Neuronal stem cell (in vitro differentiated cells): ENCODE measurements around the gene TRH.
A peak's percentile ranks its signal among the peaks of the same experiment; 100 is the strongest.

ENCODE experiments used
- DNase-seq: peaks from one replicate; pipeline ENCODE4 v3.0.0-alpha.2; 2013; ENCODE audit warnings: low spot score
- H2AFZ ChIP-seq: one replicate; pipeline ENCODE4 v1.6.1; 2013; ENCODE audit warnings: mild to moderate bottlenecking, low read length, inconsistent platforms
- H2AK5ac ChIP-seq: 2 replicates; pipeline ENCODE4 v1.6.1; 2013; ENCODE audit warnings: low read depth, mild to moderate bottlenecking, inconsistent platforms, low read length, moderate library complexity, mixed read lengths
- H2BK120ac ChIP-seq: 2 replicates; pipeline ENCODE4 v1.6.1; 2013; ENCODE audit warnings: low read depth, mild to moderate bottlenecking, inconsistent platforms, low read length, moderate library complexity, mixed read lengths
- H2BK12ac ChIP-seq: one replicate; pipeline ENCODE4 v1.6.1; 2013; ENCODE audit warnings: low read length, inconsistent platforms
- H2BK15ac ChIP-seq: 2 replicates; pipeline ENCODE4 v1.6.1; 2013; ENCODE audit warnings: mild to moderate bottlenecking, low read length, inconsistent platforms, mixed read lengths
- H2BK5ac ChIP-seq: one replicate; pipeline ENCODE4 v1.6.1; 2013; ENCODE audit warnings: inconsistent platforms, mild to moderate bottlenecking, low read length, moderate library complexity
- H3K14ac ChIP-seq: one replicate; pipeline ENCODE4 v1.6.1; 2013; ENCODE audit warnings: low read length, inconsistent platforms
- H3K18ac ChIP-seq: 2 replicates; pipeline ENCODE4 v1.6.1; 2013; ENCODE audit warnings: low read length, inconsistent platforms
- H3K23ac ChIP-seq: 2 replicates; pipeline ENCODE4 v1.6.1; 2013; ENCODE audit warnings: low read depth, mild to moderate bottlenecking, mixed read lengths, low read length, inconsistent platforms; ENCODE audit not compliant: poor library complexity
- H3K27ac ChIP-seq: replicated peaks from 3 replicates; pipeline ENCODE4 v1.5.1; 2013; ENCODE audit warnings: low read length, inconsistent platforms
- H3K27me3 ChIP-seq, 3 experiments: 2 replicates each; pipeline ENCODE4 v1.6.1; 2013; ENCODE audit warnings: low read length in 3 of 3, mild to moderate bottlenecking in 2 of 3, inconsistent platforms in 1 of 3, low read depth in 1 of 3, mixed read lengths in 1 of 3, moderate library complexity in 1 of 3; ENCODE audit not compliant: control insufficient read depth in 3 of 3, insufficient read depth in 3 of 3
- H3K36me3 ChIP-seq, 2 donors: replicated peaks in 1 of 2; 2 replicates each; pipeline ENCODE4 v1.6.1; 2013; ENCODE audit warnings: low read length in 2 of 2; ENCODE audit not compliant: control insufficient read depth in 2 of 2, insufficient read depth in 2 of 2
- H3K4ac ChIP-seq: 2 replicates; pipeline ENCODE4 v1.6.1; 2013; ENCODE audit warnings: inconsistent platforms, mild to moderate bottlenecking, low read length, moderate library complexity
- H3K4me1 ChIP-seq, 2 donors: 1 replicate in 1 of 2; 2 replicates in 1 of 2; pipeline ENCODE4 v1.6.1; 2013; ENCODE audit warnings: low read length in 2 of 2, low read depth in 1 of 2; ENCODE audit not compliant: control insufficient read depth in 2 of 2, insufficient read depth in 1 of 2
- H3K4me2 ChIP-seq: one replicate; pipeline ENCODE4 v1.6.1; 2013; ENCODE audit warnings: mild to moderate bottlenecking, low read length, inconsistent platforms; ENCODE audit not compliant: insufficient read depth, poor library complexity, severe bottlenecking
- H3K4me3 ChIP-seq, 2 donors: 2 replicates each; pipeline ENCODE4 v1.5.1; 2013; ENCODE audit warnings: low read length in 2 of 2, mild to moderate bottlenecking in 2 of 2, inconsistent platforms in 1 of 2, moderate library complexity in 1 of 2
- H3K79me1 ChIP-seq: one replicate; pipeline ENCODE4 v1.6.1; 2013; ENCODE audit warnings: low read depth, mild to moderate bottlenecking, inconsistent platforms, low read length, moderate library complexity
- H3K9ac ChIP-seq: one replicate; pipeline ENCODE4 v1.6.1; 2013; ENCODE audit warnings: mild to moderate bottlenecking, low read depth, low read length, inconsistent platforms; ENCODE audit not compliant: poor library complexity
- H3K9me3 ChIP-seq, 2 donors: replicated peaks in 1 of 2; 2 replicates each; pipeline versions ENCODE3 to v1.6.1; 2013; ENCODE audit warnings: low read length in 2 of 2, mild to moderate bottlenecking in 2 of 2, inconsistent platforms in 1 of 2, low read depth in 1 of 2, mixed read lengths in 1 of 2, moderate library complexity in 1 of 2; ENCODE audit not compliant: control insufficient read depth in 2 of 2, insufficient read depth in 1 of 2
- H4K8ac ChIP-seq: one replicate; pipeline ENCODE4 v1.6.1; 2013; ENCODE audit warnings: low read depth, mild to moderate bottlenecking, inconsistent platforms, low read length, moderate library complexity
- H4K91ac ChIP-seq: one replicate; pipeline ENCODE4 v1.6.1; 2013; ENCODE audit warnings: low read length, low read depth, mild to moderate bottlenecking, inconsistent platforms; ENCODE audit not compliant: poor library complexity
- WGBS, 2 donors: extraction: QIAGEN DNeasy Blood & Tissue Kit; methylation state at CpG; one replicate each; pipeline ENCODE4 v1.1.7; 2013; ENCODE audit warnings: missing lambda C conversion rate in 2 of 2, mixed read lengths in 1 of 2; ENCODE audit not compliant: insufficient read length in 2 of 2, insufficient replicate concordance in 1 of 2; ENCODE audit errors: extremely low coverage in 2 of 2; 5-methylcytosine and 5-hydroxymethylcytosine counted together

TRH gene

DNA sequence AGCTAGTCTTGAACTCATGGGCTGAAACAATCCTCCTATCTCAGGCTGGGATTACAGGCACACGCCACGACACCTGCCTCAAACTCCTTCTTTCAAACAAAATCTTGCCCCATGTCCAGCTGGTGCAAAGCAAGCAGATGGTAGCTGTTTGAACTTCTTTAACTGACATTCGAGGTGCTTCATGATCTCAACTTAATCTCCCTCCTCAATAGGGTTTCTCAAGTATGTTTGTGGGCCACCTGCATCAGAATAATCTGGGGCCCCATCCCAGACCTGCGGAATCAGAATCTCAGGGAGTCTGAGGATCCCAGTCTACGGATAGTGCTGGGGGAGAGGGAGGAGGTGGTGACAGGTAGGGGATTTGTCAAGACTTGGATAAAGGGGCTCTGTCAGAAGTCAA lies 20.9 kb upstream of the TRH start:
- Histone ChIP-seq H2BK5ac (no peak overlapping the region), H3K9ac (no peak overlapping the region), H2AFZ (no peak overlapping the region), H3K18ac (no peak overlapping the region), H2BK120ac (peak overlapping the region; percentile 62), H3K4me3 (no peak overlapping the region), H3K9me3 (no peaks in the 10 kb centered on the region), H2BK15ac (peak overlapping the region; percentile 16), H3K36me3 (no peaks in the 10 kb centered on the region), H3K79me1 (no peaks in the 10 kb centered on the region), H3K23ac (no peak overlapping the region), H3K4me1 (peaks cover 0 to 18% of the 10 kb centered on the region in 2 donors), H3K4ac (no peak overlapping the region), H3K27ac (peak overlapping the region; percentile 23), H4K8ac (no peak overlapping the region), H3K4me2 (no peak overlapping the region), H4K91ac (no peak overlapping the region), H3K14ac (no peak overlapping the region), H2AK5ac (no peak overlapping the region), H2BK12ac (no peak overlapping the region), H3K27me3 (peaks cover 0 to 42% (median 0%) of the 10 kb centered on the region in 3 experiments)
- no CpG with 5 or more reads among the region's 5 CpGs for WGBS, 2 donors
- no peak for DNase-seq

DNA sequence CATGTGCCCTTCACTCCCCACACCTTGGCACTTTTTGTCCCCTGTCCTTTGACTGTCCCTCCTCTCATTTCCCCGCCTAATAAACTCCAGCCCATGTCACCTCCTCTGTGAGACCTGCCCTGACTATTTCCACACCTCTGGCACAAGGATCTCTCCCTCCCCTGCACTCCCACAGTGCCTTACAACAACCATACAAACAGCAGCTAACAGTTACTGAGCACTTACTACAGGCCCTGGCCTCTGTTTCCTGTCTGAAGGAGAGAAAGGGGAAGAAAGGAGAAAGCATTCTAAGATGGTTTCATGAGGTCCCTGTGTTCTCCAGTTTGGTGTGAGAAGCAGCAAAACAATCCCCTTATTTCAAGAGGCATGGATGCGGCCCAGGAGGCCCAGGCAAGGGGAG lies 20.0 kb upstream of the TRH start:
- H3K9me3 ChIP-seq, result no peaks in the 10 kb centered on the region
- peak overlapping the region; percentile 62 for H2BK5ac ChIP-seq
- no peak overlapping the region for H2BK12ac ChIP-seq
- H2BK120ac ChIP-seq, result peak overlapping the region; percentile 62
- peaks cover 0 to 18% of the 10 kb centered on the region in 2 donors for H3K4me1 ChIP-seq
- no peak overlapping the region for H3K23ac ChIP-seq
- H2BK15ac ChIP-seq, result peak overlapping the region; percentile 16
- peak overlapping the region; percentile 85 for H3K18ac ChIP-seq
- no peak overlapping the region for H4K91ac ChIP-seq
- H3K4me3 ChIP-seq, result no peak overlapping the region
- no peak for DNase-seq
- H3K9ac ChIP-seq, result no peak overlapping the region
- no peaks in the 10 kb centered on the region for H3K36me3 ChIP-seq
- no peak overlapping the region for H3K4me2 ChIP-seq
- H4K8ac ChIP-seq, result no peak overlapping the region
- no peak overlapping the region for H2AFZ ChIP-seq
- H3K79me1 ChIP-seq, result no peaks in the 10 kb centered on the region
- no peak overlapping the region for H3K27ac ChIP-seq
- WGBS, 2 donors, result no CpG with 5 or more reads among the region's 2 CpGs
- H3K14ac ChIP-seq, result no peak overlapping the region
- H3K4ac ChIP-seq, result no peak overlapping the region
- H2AK5ac ChIP-seq, result peak overlapping the region; percentile 81
- peaks cover 0 to 44% (median 0%) of the 10 kb centered on the region in 3 experiments for H3K27me3 ChIP-seq

DNA sequence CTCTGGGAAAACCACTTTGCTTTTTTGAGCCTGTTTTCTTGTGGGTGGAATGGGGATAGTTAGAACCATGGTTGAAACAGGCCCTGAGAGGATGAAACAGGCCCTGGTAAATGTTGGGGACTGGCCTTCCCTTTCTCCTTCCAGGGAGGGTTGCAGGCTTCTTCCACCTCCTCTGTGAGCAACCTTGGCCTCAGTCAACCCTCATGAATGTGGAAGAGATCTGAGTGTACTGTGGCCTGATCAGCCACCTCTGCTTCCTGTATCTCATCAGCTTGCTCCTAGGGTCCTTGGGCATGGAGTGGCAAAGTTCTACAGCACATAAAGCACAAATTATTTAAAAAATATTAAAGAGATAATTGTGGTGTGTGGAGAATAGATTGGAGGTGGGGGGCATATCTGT lies 17.6 kb upstream of the TRH start:
- Histone ChIP-seq H3K4me1 (peaks cover 0 to 17% of the 10 kb centered on the region in 2 donors), H2BK120ac (no peak overlapping the region), H3K14ac (no peak overlapping the region), H3K23ac (no peak overlapping the region), H3K18ac (peak overlapping the region; percentile 15), H2AFZ (no peak overlapping the region), H3K79me1 (no peaks in the 10 kb centered on the region), H2BK15ac (no peak overlapping the region), H2AK5ac (no peak overlapping the region), H2BK5ac (no peak overlapping the region), H3K4ac (no peak overlapping the region), H3K9ac (no peak overlapping the region), H2BK12ac (no peak overlapping the region), H3K9me3 (no peaks in the 10 kb centered on the region), H3K36me3 (no peaks in the 10 kb centered on the region), H3K4me2 (no peak overlapping the region), H3K4me3 (no peak overlapping the region), H3K27ac (no peak overlapping the region), H4K91ac (no peak overlapping the region), H3K27me3 (peaks cover 0 to 47% (median 0%) of the 10 kb centered on the region in 3 experiments), H4K8ac (no peak overlapping the region)
- no peak for DNase-seq

DNA sequence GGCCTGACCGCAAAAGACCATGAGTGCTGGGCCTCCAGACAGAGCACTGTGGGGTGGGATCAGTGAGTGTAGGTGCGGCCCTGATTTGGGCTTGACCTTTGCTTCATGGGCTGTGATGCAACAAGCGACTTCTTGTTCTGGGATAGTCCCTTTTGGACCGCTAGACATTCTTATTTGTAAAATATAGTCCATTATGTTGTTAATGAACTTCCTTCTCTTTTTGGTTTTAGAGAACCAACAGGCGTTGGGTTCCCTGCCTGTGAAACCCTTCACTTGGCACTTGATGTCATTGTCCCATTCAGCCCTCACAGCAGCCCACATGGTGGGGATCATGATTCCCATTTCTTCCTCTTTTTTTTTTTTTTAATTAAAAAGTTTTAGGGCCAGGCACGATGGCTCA lies 15.8 kb upstream of the TRH start:
- Histone ChIP-seq H3K27me3 (peaks cover 0 to 41% (median 0%) of the 10 kb centered on the region in 3 experiments), H3K18ac (no peak overlapping the region), H4K91ac (no peak overlapping the region), H3K36me3 (no peaks in the 10 kb centered on the region), H3K9me3 (no peaks in the 10 kb centered on the region), H2AFZ (no peak overlapping the region), H3K23ac (no peak overlapping the region), H4K8ac (no peak overlapping the region), H3K27ac (no peak overlapping the region), H3K9ac (no peak overlapping the region), H2BK5ac (no peak overlapping the region), H2BK12ac (no peak overlapping the region), H3K14ac (no peak overlapping the region), H3K4me1 (peaks cover 0 to 7% of the 10 kb centered on the region in 2 donors), H3K4ac (no peak overlapping the region), H2BK15ac (no peak overlapping the region), H3K4me2 (no peak overlapping the region), H2BK120ac (no peak overlapping the region), H3K4me3 (no peak overlapping the region), H2AK5ac (no peak overlapping the region), H3K79me1 (no peaks in the 10 kb centered on the region)
- no CpG with 5 or more reads among the region's 6 CpGs for WGBS, 2 donors
- DNase-seq, result no peak
